ENCODE results near the gene CACNA1D. TPM values are rescaled to one million over a fixed set of nuclear protein-coding genes. Genes with fewer than 3 reads are reported as not detected.
A peak's percentile ranks its signal among the peaks of the same experiment; 100 is the strongest.

Gene CACNA1D
- total RNA-seq, 1 donor from 2014 or later: 1.1 TPM

- no peak overlapping the region for H3K4me3 ChIP-seq
- intact Hi-C loops (cut with micrococcal nuclease): no loop called here
- no peak for DNase-seq
- peaks cover 15% of the 10 kb centered on the region for H3K4me1 ChIP-seq
- no peak for TF ChIP-seq CTCF (IDR thresholded peaks at IDR 0.05; ENCODE audit: borderline replicate concordance)
- no peaks in the 10 kb centered on the region for H3K36me3 ChIP-seq
- H3K27me3 ChIP-seq (ENCODE audit: low read depth): peaks cover 47% of the 10 kb centered on the region
- no peak overlapping the region for H3K27ac ChIP-seq (replicated peaks)
- H3K9me3 ChIP-seq (replicated peaks): no peaks in the 10 kb centered on the region
Measured at GRCh38 chr3:53729159-53729558, 234.7 kb downstream of the CACNA1D start.

GRCh38 chr3:53729618-53730017 is 235.2 kb downstream of the CACNA1D start:
- no peaks in the 10 kb centered on the region for H3K36me3 ChIP-seq
- peaks cover 15% of the 10 kb centered on the region for H3K4me1 ChIP-seq
- no peak for DNase-seq
- H3K27me3 ChIP-seq (ENCODE audit: low read depth): peaks cover 43% of the 10 kb centered on the region
- H3K27ac ChIP-seq (replicated peaks): no peak overlapping the region
- no peak overlapping the region for H3K4me3 ChIP-seq
- peak; percentile 39 for TF ChIP-seq CTCF (IDR thresholded peaks at IDR 0.05; ENCODE audit: borderline replicate concordance)
- intact Hi-C loops (cut with micrococcal nuclease): no loop called here
- no peaks in the 10 kb centered on the region for H3K9me3 ChIP-seq (replicated peaks)

GRCh38 chr3:53730576-53730975 is 236.2 kb downstream of the CACNA1D start:
- no peaks in the 10 kb centered on the region for H3K9me3 ChIP-seq (replicated peaks)
- TF ChIP-seq CTCF (IDR thresholded peaks at IDR 0.05; ENCODE audit: borderline replicate concordance): no peak
- intact Hi-C loops (cut with micrococcal nuclease): no loop called here
- H3K4me3 ChIP-seq: no peak overlapping the region
- peaks cover 38% of the 10 kb centered on the region for H3K27me3 ChIP-seq (ENCODE audit: low read depth)
- H3K4me1 ChIP-seq: peaks cover 15% of the 10 kb centered on the region
- DNase-seq: peak; percentile 58
- no peak overlapping the region for H3K27ac ChIP-seq (replicated peaks)
- no peaks in the 10 kb centered on the region for H3K36me3 ChIP-seq

- Histone ChIP-seq H3K9me3 (replicated peaks) (no peaks in the 10 kb centered on the region), H3K4me1 (peaks cover 15% of the 10 kb centered on the region), H3K27ac (replicated peaks) (no peak overlapping the region), H3K36me3 (no peaks in the 10 kb centered on the region), H3K4me3 (no peak overlapping the region), H3K27me3 (ENCODE audit: low read depth) (peaks cover 25% of the 10 kb centered on the region)
- intact Hi-C loops (cut with micrococcal nuclease): no loop called here
- TF ChIP-seq CTCF (IDR thresholded peaks at IDR 0.05; ENCODE audit: borderline replicate concordance): no peak
- DNase-seq: no peak
Measured at GRCh38 chr3:53731934-53732624, 237.7 kb downstream of the CACNA1D start.

- Histone ChIP-seq H3K27me3 (ENCODE audit: low read depth) (peaks cover 14% of the 10 kb centered on the region), H3K36me3 (no peaks in the 10 kb centered on the region), H3K27ac (replicated peaks) (no peak overlapping the region), H3K4me1 (peaks cover 15% of the 10 kb centered on the region), H3K4me3 (no peak overlapping the region), H3K9me3 (replicated peaks) (no peaks in the 10 kb centered on the region)
- no peak for TF ChIP-seq CTCF (IDR thresholded peaks at IDR 0.05; ENCODE audit: borderline replicate concordance)
- DNase-seq: no peak
- intact Hi-C loops (cut with micrococcal nuclease): no loop called here
Measured at GRCh38 chr3:53733446-53733845, 239.0 kb downstream of the CACNA1D start.
